Adrenal gland (tissue), 12 donors: Measurements from ENCODE around the gene ASXL2. TPM values are rescaled to one million over a fixed set of nuclear protein-coding genes. Genes with fewer than 3 reads are reported as not detected.

Experiments used
- DNase-seq, 7 donors: peaks; one replicate each; pipeline ENCODE4 v3.0.0-alpha.2; 2019 to 2020
- H3K27ac ChIP-seq, 5 donors: fragments of 200-600 bp; sonication (generic) in 4 of 5; 1 replicate in 3 of 5; 2 replicates in 2 of 5; pipeline versions ENCODE4 v1.5.1 to v1.8.0; 2016 to 2020; ENCODE audit warnings: mild to moderate bottlenecking in 1 of 5
- H3K27me3 ChIP-seq: fragments of 200-600 bp; 2 replicates; pipeline ENCODE4 v1.8.0; 2021
- H3K36me3 ChIP-seq, 2 donors: fragments of 200-600 bp; replicated peaks in 1 of 2; 1 replicate in 1 of 2; 2 replicates in 1 of 2; pipeline versions ENCODE4 v1.5.1 to v1.8.0; 2018 to 2022
- H3K4me1 ChIP-seq, 2 donors: fragments of 200-600 bp; replicated peaks in 1 of 2; 1 replicate in 1 of 2; 2 replicates in 1 of 2; pipeline versions ENCODE4 v1.5.1 to v1.8.0; 2018 to 2021
- H3K4me3 ChIP-seq, 4 donors: fragments of 200-600 bp; sonication (generic) in 3 of 4; one replicate each; pipeline ENCODE4 v1.5.1; 2016 to 2018
- H3K9me3 ChIP-seq, 3 donors: fragments of 200-600 bp; sonication (generic) in 1 of 3; replicated peaks in 1 of 3; 1 replicate in 2 of 3; 2 replicates in 1 of 3; pipeline versions ENCODE4 v1.5.1 to v1.8.0; 2016 to 2021
- CTCF ChIP-seq, 6 experiments: fragments of 450-650 bp in 4 of 6; fragments of 200-600 bp in 2 of 6; sonication (generic) in 1 of 6; IDR thresholded peaks; 1 replicate in 5 of 6; 2 replicates in 1 of 6; pipeline versions ENCODE4 v1.5.1 to v1.8.0; 2016 to 2021; ENCODE audit warnings: antibody characterized with exemption in 6 of 6, mild to moderate bottlenecking in 2 of 6, moderate library complexity in 1 of 6
- POLR2A ChIP-seq, 2 donors: fragments of 450-650 bp; IDR thresholded peaks; one replicate each; pipeline ENCODE4 v1.6.1; 2017; ENCODE audit warnings: antibody characterized with exemption in 2 of 2, mild to moderate bottlenecking in 2 of 2, moderate library complexity in 1 of 2
- WGBS, 4 donors: extraction: QIAGEN DNeasy Blood & Tissue Kit in 2 of 4; methylation state at CpG; one replicate each; pipeline versions ENCODE4 v1.1.5 to v1.1.7; 2013 to 2017; 5-methylcytosine and 5-hydroxymethylcytosine counted together
- intact Hi-C, 2 donors: fragments of 100-400 bp; cut with DNase I; formaldehyde crosslinking; loops; one replicate each; pipeline versions ENCODE4 v1.14.1 to v1.15.0; 2022 to 2023
- polyA plus RNA-seq, 3 donors: library from polyadenylated mRNA; stranded (reverse); fragments of 200-250 nt in 2 of 3; fragments of 350-450 nt in 1 of 3; fragmentation: Illumina TruSeq in 1 of 3; extraction: RNeasy Lipid Tissue Mini Kit (QIAGEN cat#74804) in 1 of 3; gene quantifications; one replicate each; pipeline ENCODE4 v1.2.3, GENCODE V29; 2013 to 2014
- total RNA-seq, 9 donors: library from RNA; depleted of rRNA in 4 of 9; stranded (reverse); fragments of >200 nt in 4 of 9; fragments of 120-200 nt in 1 of 9; fragmentation: NEBNext Ultra II Directional in 1 of 9; extraction: Animal tissue kit (Norgen Biotek cat#: 25700) in 1 of 9; gene quantifications; one replicate each; pipeline versions ENCODE4 v1.1.0 to v1.2.4, GENCODE V29; 2013 to 2023
- donor health status: healthy with polysubstance abuse.
- donor health status: Bipolar disorder and iron deficiency.
- donor health status: DM: yes; HTN: yes; CAD: no.
- donor health status: DM: no; HTN: no; CAD: no.
- donor health status: DM: no; HTN: no; CAD: no.
- donor health status: DM: yes; HTN: yes; CAD: no.

ASXL2 gene
- total and polyA plus RNA-seq, 12 donors: 1.4 to 41.8 (median 20.9) TPM

GRCh38 chr2:25692143-25692542, 186.1 kb downstream of the ASXL2 start:
- no peaks in the 10 kb centered on the region for H3K27me3 ChIP-seq
- no peak for DNase-seq
- no peaks in the 10 kb centered on the region for H3K9me3 ChIP-seq
- no peaks in the 10 kb centered on the region for H3K36me3 ChIP-seq
- H3K4me1 ChIP-seq: no peaks in the 10 kb centered on the region
- H3K27ac ChIP-seq: no peak overlapping the region
- no peak overlapping the region for H3K4me3 ChIP-seq
- WGBS, 4 donors: 75 to 81% (median 77%) methylated on average over 4 of the region's 4 CpGs
- intact Hi-C loops: no loop called here
- TF ChIP-seq POLR2A (IDR thresholded peaks at IDR 0.05) (no peak), CTCF (IDR thresholded peaks at IDR 0.05) (no peak)

- TF ChIP-seq POLR2A (IDR thresholded peaks at IDR 0.05) (no peak), CTCF (IDR thresholded peaks at IDR 0.05) (no peak)
- Histone ChIP-seq H3K36me3 (no peaks in the 10 kb centered on the region), H3K27me3 (no peaks in the 10 kb centered on the region), H3K9me3 (no peaks in the 10 kb centered on the region), H3K27ac (no peak overlapping the region), H3K4me3 (no peak overlapping the region), H3K4me1 (no peaks in the 10 kb centered on the region)
- no peak for DNase-seq
- intact Hi-C loops: no loop called here
- WGBS, 4 donors: 50 to 86% (median 69%) methylated on average over 1 of the region's 1 CpG
Observed at GRCh38 chr2:25690058-25690457, 188.2 kb downstream of the ASXL2 start.

- no peaks in the 10 kb centered on the region for H3K27me3 ChIP-seq
- no peaks in the 10 kb centered on the region for H3K36me3 ChIP-seq
- WGBS, 4 donors: 81 to 90% (median 86%) methylated on average over 6 of the region's 6 CpGs
- no peak overlapping the region for H3K27ac ChIP-seq
- DNase-seq: no peak
- no peaks in the 10 kb centered on the region for H3K4me1 ChIP-seq
- TF ChIP-seq CTCF (IDR thresholded peaks at IDR 0.05): no peak
- TF ChIP-seq POLR2A (IDR thresholded peaks at IDR 0.05): no peak
- H3K9me3 ChIP-seq: no peaks in the 10 kb centered on the region
- no peak overlapping the region for H3K4me3 ChIP-seq
- intact Hi-C loops: no loop called here
Observed at GRCh38 chr2:25688236-25688635, 190.1 kb downstream of the ASXL2 start.

GRCh38 chr2:25685741-25686140, 192.5 kb downstream of the ASXL2 start:
- intact Hi-C loops: no loop called here
- H3K4me1 ChIP-seq: no peaks in the 10 kb centered on the region

More at GRCh38 chr2:25685741-25686140, 192.5 kb downstream of the ASXL2 start:
- Histone ChIP-seq H3K36me3 (no peaks in the 10 kb centered on the region), H3K9me3 (no peaks in the 10 kb centered on the region), H3K4me3 (no peak overlapping the region), H3K27me3 (no peaks in the 10 kb centered on the region), H3K27ac (no peak overlapping the region)
- WGBS, 4 donors: 87 to 96% (median 94%) methylated on average over 2 of the region's 2 CpGs
- TF ChIP-seq CTCF (IDR thresholded peaks at IDR 0.05): no peak
- no peak for DNase-seq
